ENCODE measurements around the gene TAF1D. TPM values are rescaled to one million over a fixed set of nuclear protein-coding genes. Genes with fewer than 3 reads are reported as not detected.
"Not testable (repeated sequence)": the region's sequence is repeated elsewhere in the genome, so short reads cannot be mapped to it uniquely, and the experiment has no call there.

The TAF1D gene
- total RNA-seq, 1 experiment from 2014 or later: 272 TPM

DNA sequence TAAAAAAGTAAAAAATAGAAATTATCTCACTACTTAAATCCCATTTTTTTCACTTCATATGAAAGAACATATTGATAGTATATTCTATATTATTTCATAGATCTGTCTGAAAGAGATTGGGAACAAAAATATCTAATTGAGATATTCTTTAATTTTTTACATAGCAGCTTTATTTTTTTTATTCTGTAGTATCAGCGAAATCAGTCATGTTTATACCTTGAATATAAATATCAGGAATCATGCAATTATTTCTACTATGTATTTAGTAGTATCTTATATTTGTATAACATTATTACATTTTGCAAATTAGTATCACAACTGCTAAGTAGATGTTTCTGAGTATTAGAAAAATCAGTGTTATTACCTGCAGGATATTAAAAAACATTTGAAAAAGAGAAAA is 20.6 kb upstream of the TAF1D start:
- Mint-ChIP-seq H3K27ac (no peak overlapping the region), H3K27me3 (ENCODE audit: low read depth) (no peaks in the 10 kb centered on the region; the same call in 1 of the 2 replicates), H3K9me3 (no peaks in the 10 kb centered on the region), H3K4me1 (no peaks in the 10 kb centered on the region), H3K36me3 (ENCODE audit: insufficient read depth in 1 of 3, low read depth in 3 of 3) (peaks cover 15 to 48% (median 42%) of the 10 kb centered on the region in 3 experiments), H3K4me3 (no peak overlapping the region)
- H3K4ac ChIP-seq (ENCODE audit: low read depth, low read length): no peak overlapping the region
- no CpG with 5 or more reads among the region's 1 CpG for WGBS (ENCODE audit: extremely low coverage, insufficient read length, low lambda C conversion rate)
- H3K4me2 ChIP-seq (ENCODE audit: insufficient read depth, insufficient read length, low read length): no peak overlapping the region
- H4K5ac ChIP-seq (ENCODE audit: insufficient read length, low read depth, low read length): no peak overlapping the region
- H3K79me2 ChIP-seq (ENCODE audit: insufficient read depth, low read length): no peaks in the 10 kb centered on the region
- H3K79me1 ChIP-seq (ENCODE audit: insufficient read depth, low read depth, low read length, poor library complexity, severe bottlenecking): no peaks in the 10 kb centered on the region
- no peaks in the 10 kb centered on the region for H4K20me1 ChIP-seq (ENCODE audit: control insufficient read depth, insufficient read depth, insufficient read length)
- no peak overlapping the region for H2BK12ac ChIP-seq (ENCODE audit: insufficient read length, low read depth, low read length)
- no peak overlapping the region for H2BK5ac ChIP-seq (ENCODE audit: insufficient read length, low read length)
- H3T11ph ChIP-seq (ENCODE audit: low read length): no peak overlapping the region
- H3K4me1 ChIP-seq (ENCODE audit: insufficient read depth, low read length): no peaks in the 10 kb centered on the region
- TF ChIP-seq, protein P1, sequence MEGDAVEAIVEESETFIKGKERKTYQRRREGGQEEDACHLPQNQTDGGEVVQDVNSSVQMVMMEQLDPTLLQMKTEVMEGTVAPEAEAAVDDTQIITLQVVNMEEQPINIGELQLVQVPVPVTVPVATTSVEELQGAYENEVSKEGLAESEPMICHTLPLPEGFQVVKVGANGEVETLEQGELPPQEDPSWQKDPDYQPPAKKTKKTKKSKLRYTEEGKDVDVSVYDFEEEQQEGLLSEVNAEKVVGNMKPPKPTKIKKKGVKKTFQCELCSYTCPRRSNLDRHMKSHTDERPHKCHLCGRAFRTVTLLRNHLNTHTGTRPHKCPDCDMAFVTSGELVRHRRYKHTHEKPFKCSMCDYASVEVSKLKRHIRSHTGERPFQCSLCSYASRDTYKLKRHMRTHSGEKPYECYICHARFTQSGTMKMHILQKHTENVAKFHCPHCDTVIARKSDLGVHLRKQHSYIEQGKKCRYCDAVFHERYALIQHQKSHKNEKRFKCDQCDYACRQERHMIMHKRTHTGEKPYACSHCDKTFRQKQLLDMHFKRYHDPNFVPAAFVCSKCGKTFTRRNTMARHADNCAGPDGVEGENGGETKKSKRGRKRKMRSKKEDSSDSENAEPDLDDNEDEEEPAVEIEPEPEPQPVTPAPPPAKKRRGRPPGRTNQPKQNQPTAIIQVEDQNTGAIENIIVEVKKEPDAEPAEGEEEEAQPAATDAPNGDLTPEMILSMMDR (conservative IDR thresholded peaks at IDR 0.05): no peak
- H3K14ac ChIP-seq (ENCODE audit: insufficient read depth, low read length): no peak overlapping the region
- H2AFZ ChIP-seq (ENCODE audit: low read length): no peak overlapping the region
- no peaks in the 10 kb centered on the region for H3K27me3 ChIP-seq (ENCODE audit: insufficient read depth, low read length)
- H3K27ac ChIP-seq (ENCODE audit: insufficient read length, low read depth, low read length): no peak overlapping the region
- peaks cover 3% of the 10 kb centered on the region for H3K23me2 ChIP-seq (ENCODE audit: insufficient read length, low read depth, low read length, poor library complexity, severe bottlenecking)
- H3K9me3 ChIP-seq (ENCODE audit: control insufficient read depth, low read depth, low read length): no peaks in the 10 kb centered on the region
- no peak for DNase-seq
- H3K56ac ChIP-seq (ENCODE audit: insufficient read length, low read depth, low read length): no peak overlapping the region
- no peak overlapping the region for H4K91ac ChIP-seq (ENCODE audit: insufficient read length, low read depth, low read length)
- no peak overlapping the region for H2BK120ac ChIP-seq (ENCODE audit: low read depth, low read length, poor library complexity, severe bottlenecking)
- no peak overlapping the region for H2AK5ac ChIP-seq (ENCODE audit: insufficient read length, low read length)
- no peak overlapping the region for H2BK15ac ChIP-seq (ENCODE audit: low read depth, low read length)
- H4K8ac ChIP-seq (replicated peaks; ENCODE audit: insufficient read length, low read depth, low read length): no peak overlapping the region
- H3K9ac ChIP-seq (ENCODE audit: extremely low read depth, insufficient read length, low read length): no peak overlapping the region
- no peak overlapping the region for H3K18ac ChIP-seq (ENCODE audit: insufficient read length, low read depth, low read length)
- no peak overlapping the region for H2BK20ac ChIP-seq (ENCODE audit: low read depth, low read length, poor library complexity, severe bottlenecking)
- no peak overlapping the region for H3K23ac ChIP-seq (ENCODE audit: insufficient read length, low read depth, low read length)

DNA sequence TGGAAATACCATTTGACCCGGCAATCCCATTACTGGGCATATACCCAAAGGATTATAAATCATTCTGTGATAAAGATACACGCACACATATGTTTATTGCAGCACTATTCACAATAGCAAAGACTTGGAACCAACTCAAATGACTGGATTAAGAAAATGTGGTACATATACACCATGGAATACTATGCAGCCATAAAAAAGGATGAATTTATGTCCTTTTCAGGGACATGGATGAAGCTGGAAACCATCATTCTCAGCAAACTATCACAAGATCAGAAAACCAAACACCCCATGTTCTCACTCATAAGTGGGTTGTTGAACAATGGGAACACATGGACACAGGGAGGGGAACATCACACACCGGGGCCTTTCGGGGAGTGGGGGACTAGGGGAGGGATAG is 17.8 kb upstream of the TAF1D start:
- not testable (repeated sequence) for H3K18ac ChIP-seq (ENCODE audit: insufficient read length, low read depth, low read length); H3K14ac ChIP-seq (ENCODE audit: insufficient read depth, low read length); H3K27ac Mint-ChIP-seq; H3K4ac ChIP-seq (ENCODE audit: low read depth, low read length); H3K23ac ChIP-seq (ENCODE audit: insufficient read length, low read depth, low read length); H4K8ac ChIP-seq (replicated peaks; ENCODE audit: insufficient read length, low read depth, low read length); H3K23me2 ChIP-seq (ENCODE audit: insufficient read length, low read depth, low read length, poor library complexity, severe bottlenecking); H3K79me2 ChIP-seq (ENCODE audit: insufficient read depth, low read length); H3K4me2 ChIP-seq (ENCODE audit: insufficient read depth, insufficient read length, low read length); H3K9ac ChIP-seq (ENCODE audit: extremely low read depth, insufficient read length, low read length); H2BK5ac ChIP-seq (ENCODE audit: insufficient read length, low read length); H2BK120ac ChIP-seq (ENCODE audit: low read depth, low read length, poor library complexity, severe bottlenecking); DNase-seq; H2BK15ac ChIP-seq (ENCODE audit: low read depth, low read length); H3K9me3 ChIP-seq (ENCODE audit: control insufficient read depth, low read depth, low read length); H2AK5ac ChIP-seq (ENCODE audit: insufficient read length, low read length); H3K27ac ChIP-seq (ENCODE audit: insufficient read length, low read depth, low read length); H3K4me1 Mint-ChIP-seq; H3K56ac ChIP-seq (ENCODE audit: insufficient read length, low read depth, low read length); H3K27me3 ChIP-seq (ENCODE audit: insufficient read depth, low read length); H3K4me1 ChIP-seq (ENCODE audit: insufficient read depth, low read length); H3K27me3 Mint-ChIP-seq (ENCODE audit: low read depth); H2BK12ac ChIP-seq (ENCODE audit: insufficient read length, low read depth, low read length); H4K91ac ChIP-seq (ENCODE audit: insufficient read length, low read depth, low read length); H3K4me3 Mint-ChIP-seq; H2BK20ac ChIP-seq (ENCODE audit: low read depth, low read length, poor library complexity, severe bottlenecking); H4K5ac ChIP-seq (ENCODE audit: insufficient read length, low read depth, low read length); H2AFZ ChIP-seq (ENCODE audit: low read length); H3T11ph ChIP-seq (ENCODE audit: low read length); H3K9me3 Mint-ChIP-seq; H4K20me1 ChIP-seq (ENCODE audit: control insufficient read depth, insufficient read depth, insufficient read length); H3K79me1 ChIP-seq (ENCODE audit: insufficient read depth, low read depth, low read length, poor library complexity, severe bottlenecking)
- no CpG with 5 or more reads among the region's 4 CpGs for WGBS (ENCODE audit: extremely low coverage, insufficient read length, low lambda C conversion rate)
- peaks cover 15 to 60% (median 49%) of the 10 kb centered on the region in 3 experiments for H3K36me3 Mint-ChIP-seq (ENCODE audit: insufficient read depth in 1 of 3, low read depth in 3 of 3)
